Activated naive CD8-positive, alpha-beta T cell (primary cell): Measurements from ENCODE around the gene RNF4.

ENCODE experiments used
- H3K27ac Mint-ChIP-seq: one replicate; pipeline ENCODE4 v1.8.0; 2021; ENCODE audit warnings: mixed read lengths
- H3K27me3 Mint-ChIP-seq: one replicate; pipeline ENCODE4 v1.8.0; 2021; ENCODE audit warnings: mixed read lengths
- H3K36me3 Mint-ChIP-seq: one replicate; pipeline ENCODE4 v1.8.0; 2021; ENCODE audit warnings: mixed read lengths
- H3K4me1 Mint-ChIP-seq: one replicate; pipeline ENCODE4 v1.8.0; 2021; ENCODE audit warnings: low read depth, mixed read lengths
- H3K4me3 Mint-ChIP-seq: one replicate; pipeline ENCODE4 v1.8.0; 2021; ENCODE audit warnings: mild to moderate bottlenecking, mixed read lengths
- H3K9me3 Mint-ChIP-seq: one replicate; pipeline ENCODE4 v1.8.0; 2021; ENCODE audit warnings: low read depth, mixed read lengths

Gene RNF4

GRCh38 chr4:2445571-2445970 is 23.3 kb upstream of the RNF4 start:
- H3K4me1 Mint-ChIP-seq = no peaks in the 10 kb centered on the region
- H3K27me3 Mint-ChIP-seq = no peaks in the 10 kb centered on the region
- H3K9me3 Mint-ChIP-seq = no peaks in the 10 kb centered on the region
- no peak overlapping the region for H3K4me3 Mint-ChIP-seq
- no peak overlapping the region for H3K27ac Mint-ChIP-seq
- no peaks in the 10 kb centered on the region for H3K36me3 Mint-ChIP-seq

GRCh38 chr4:2446656-2447564 is 22.0 kb upstream of the RNF4 start:
- no peak overlapping the region for H3K27ac Mint-ChIP-seq
- H3K4me1 Mint-ChIP-seq = no peaks in the 10 kb centered on the region
- H3K27me3 Mint-ChIP-seq = no peaks in the 10 kb centered on the region
- H3K4me3 Mint-ChIP-seq = no peak overlapping the region
- no peaks in the 10 kb centered on the region for H3K9me3 Mint-ChIP-seq
- no peaks in the 10 kb centered on the region for H3K36me3 Mint-ChIP-seq

GRCh38 chr4:2448589-2448988 is 20.3 kb upstream of the RNF4 start:
- Mint-ChIP-seq H3K27me3 (no peaks in the 10 kb centered on the region), H3K4me3 (no peak overlapping the region), H3K4me1 (no peaks in the 10 kb centered on the region), H3K36me3 (no peaks in the 10 kb centered on the region), H3K9me3 (no peaks in the 10 kb centered on the region), H3K27ac (no peak overlapping the region)

GRCh38 chr4:2449051-2449450 is 19.9 kb upstream of the RNF4 start:
- Mint-ChIP-seq H3K27ac (no peak overlapping the region), H3K4me3 (no peak overlapping the region), H3K4me1 (no peaks in the 10 kb centered on the region), H3K9me3 (no peaks in the 10 kb centered on the region), H3K36me3 (no peaks in the 10 kb centered on the region), H3K27me3 (no peaks in the 10 kb centered on the region)

GRCh38 chr4:2449511-2450392 is 19.2 kb upstream of the RNF4 start:
- H3K9me3 Mint-ChIP-seq = no peaks in the 10 kb centered on the region
- no peak overlapping the region for H3K27ac Mint-ChIP-seq
- no peaks in the 10 kb centered on the region for H3K4me1 Mint-ChIP-seq
- H3K36me3 Mint-ChIP-seq = no peaks in the 10 kb centered on the region
- H3K27me3 Mint-ChIP-seq = no peaks in the 10 kb centered on the region
- H3K4me3 Mint-ChIP-seq = no peak overlapping the region

- H3K27ac Mint-ChIP-seq = no peak overlapping the region
- H3K9me3 Mint-ChIP-seq = no peaks in the 10 kb centered on the region
- no peaks in the 10 kb centered on the region for H3K36me3 Mint-ChIP-seq
- no peak overlapping the region for H3K4me3 Mint-ChIP-seq
- H3K27me3 Mint-ChIP-seq = no peaks in the 10 kb centered on the region
- H3K4me1 Mint-ChIP-seq = no peaks in the 10 kb centered on the region
Measured at GRCh38 chr4:2450394-2451035, 18.4 kb upstream of the RNF4 start.

GRCh38 chr4:2451036-2451520 is 17.8 kb upstream of the RNF4 start:
- Mint-ChIP-seq H3K27me3 (no peaks in the 10 kb centered on the region), H3K4me3 (no peak overlapping the region), H3K36me3 (no peaks in the 10 kb centered on the region), H3K27ac (no peak overlapping the region), H3K4me1 (no peaks in the 10 kb centered on the region), H3K9me3 (no peaks in the 10 kb centered on the region)

GRCh38 chr4:2451821-2452785 is 16.8 kb upstream of the RNF4 start:
- no peaks in the 10 kb centered on the region for H3K27me3 Mint-ChIP-seq
- no peak overlapping the region for H3K4me3 Mint-ChIP-seq
- no peaks in the 10 kb centered on the region for H3K9me3 Mint-ChIP-seq
- no peaks in the 10 kb centered on the region for H3K4me1 Mint-ChIP-seq
- H3K36me3 Mint-ChIP-seq = no peaks in the 10 kb centered on the region
- H3K27ac Mint-ChIP-seq = no peak overlapping the region

GRCh38 chr4:2457481-2458295 is 11.2 kb upstream of the RNF4 start:
- no peaks in the 10 kb centered on the region for H3K27me3 Mint-ChIP-seq
- H3K9me3 Mint-ChIP-seq = no peaks in the 10 kb centered on the region
- peaks cover 5% of the 10 kb centered on the region for H3K4me1 Mint-ChIP-seq
- H3K27ac Mint-ChIP-seq = no peak overlapping the region
- H3K36me3 Mint-ChIP-seq = no peaks in the 10 kb centered on the region
- no peak overlapping the region for H3K4me3 Mint-ChIP-seq

- no peak overlapping the region for H3K27ac Mint-ChIP-seq
- H3K36me3 Mint-ChIP-seq = no peaks in the 10 kb centered on the region
Measured at GRCh38 chr4:2458546-2459491, 10.1 kb upstream of the RNF4 start.

GRCh38 chr4:2459589-2460349 is 9.1 kb upstream of the RNF4 start:
- H3K4me3 Mint-ChIP-seq = no peak overlapping the region
- H3K4me1 Mint-ChIP-seq = peaks cover 5% of the 10 kb centered on the region

More at GRCh38 chr4:2458546-2459491, 10.1 kb upstream of the RNF4 start:
- peaks cover 5% of the 10 kb centered on the region for H3K4me1 Mint-ChIP-seq
- H3K4me3 Mint-ChIP-seq = no peak overlapping the region
- no peaks in the 10 kb centered on the region for H3K27me3 Mint-ChIP-seq
- H3K9me3 Mint-ChIP-seq = no peaks in the 10 kb centered on the region

More at GRCh38 chr4:2459589-2460349, 9.1 kb upstream of the RNF4 start:
- Mint-ChIP-seq H3K9me3 (no peaks in the 10 kb centered on the region), H3K27ac (no peak overlapping the region), H3K27me3 (no peaks in the 10 kb centered on the region), H3K36me3 (no peaks in the 10 kb centered on the region)
